Anterior cingulate cortex (tissue), 58 donors: ENCODE measurements around the gene GPR176.
A peak's percentile ranks its signal among the peaks of the same experiment; 100 is the strongest.

Experiments used
- DNase-seq, 58 donors: peaks; one replicate each; lab custom pipeline; 2025; lab: John Stamatoyannopoulos, UW

GPR176 gene

GRCh38 chr15:39860871-39861270 is 59.2 kb downstream of the GPR176 start:
- no peak for DNase-seq

- DNase-seq, result no peak
These were observed 59.9 kb downstream of the GPR176 start for GRCh38 chr15:39860200-39860599.

- no peak for DNase-seq
These were observed 60.4 kb downstream of the GPR176 start for GRCh38 chr15:39859636-39860035.

GRCh38 chr15:39857132-39857531 is 62.9 kb downstream of the GPR176 start:
- no peak for DNase-seq

GRCh38 chr15:39856357-39856756 is 63.7 kb downstream of the GPR176 start:
- DNase-seq, result no peak

- no peak for DNase-seq
These were observed 64.7 kb downstream of the GPR176 start for GRCh38 chr15:39855400-39855799.

GRCh38 chr15:39854161-39854560 is 65.9 kb downstream of the GPR176 start:
- DNase-seq, result no peak

GRCh38 chr15:39852250-39852649 is 67.8 kb downstream of the GPR176 start:
- DNase-seq, result no peak

GRCh38 chr15:39851500-39852092 is 68.5 kb downstream of the GPR176 start:
- no peak for DNase-seq

GRCh38 chr15:39850436-39850835 is 69.6 kb downstream of the GPR176 start:
- DNase-seq, result no peak

- no peak for DNase-seq
These were observed 74.0 kb downstream of the GPR176 start for GRCh38 chr15:39846108-39846507.

- DNase-seq, result no peak
These were observed 74.5 kb downstream of the GPR176 start for GRCh38 chr15:39845582-39845981.

GRCh38 chr15:39843565-39843964 is 76.5 kb downstream of the GPR176 start:
- DNase-seq, result no peak

- no peak for DNase-seq
These were observed 82.6 kb downstream of the GPR176 start for GRCh38 chr15:39837454-39837853.

GRCh38 chr15:39835550-39835949 is 84.5 kb downstream of the GPR176 start:
- DNase-seq, result no peak

- no peak for DNase-seq
These were observed 85.8 kb downstream of the GPR176 start for GRCh38 chr15:39834256-39834655.

- DNase-seq, result peak in 9 of 58 donors; percentile 1 to 22 (median 4)
These were observed 86.5 kb downstream of the GPR176 start for GRCh38 chr15:39833515-39833981.

GRCh38 chr15:39830166-39830565 is 89.9 kb downstream of the GPR176 start:
- no peak for DNase-seq

- DNase-seq, result peak in 40 of 58 donors; percentile 1 to 60 (median 6)
These were observed 91.6 kb downstream of the GPR176 start for GRCh38 chr15:39828374-39828931.

GRCh38 chr15:39826975-39827374 is 93.1 kb downstream of the GPR176 start:
- DNase-seq, result no peak

GRCh38 chr15:39823634-39824033 is 96.4 kb downstream of the GPR176 start:
- no peak for DNase-seq

- DNase-seq, result no peak
These were observed 99.9 kb downstream of the GPR176 start for GRCh38 chr15:39820050-39820602.
